H9 (cell line): ENCODE measurements around the gene KCNE2. TPM values are rescaled to one million over a fixed set of nuclear protein-coding genes. Genes with fewer than 3 reads are reported as not detected.

Source experiments
- DNase-seq: peaks from one replicate; pipeline ENCODE4 v3.0.0-alpha.2; 2017
- H2AFZ ChIP-seq: one replicate; pipeline ENCODE4 v1.6.1; 2013; ENCODE audit warnings: mild to moderate bottlenecking, low read length, control low read depth, moderate library complexity
- H2AK5ac ChIP-seq: 2 replicates; pipeline ENCODE4 v1.6.1; 2013; ENCODE audit warnings: low read length, control low read depth, mixed read lengths; ENCODE audit not compliant: insufficient read length
- H2BK120ac ChIP-seq: one replicate; pipeline ENCODE4 v1.6.1; 2013; ENCODE audit warnings: low read depth, mild to moderate bottlenecking, low read length, control low read depth, inconsistent platforms; ENCODE audit not compliant: poor library complexity, severe bottlenecking
- H2BK12ac ChIP-seq: 2 replicates; pipeline ENCODE4 v1.6.1; 2013; ENCODE audit warnings: low read length, control low read depth, mixed read lengths, low read depth; ENCODE audit not compliant: insufficient read length
- H2BK15ac ChIP-seq: 2 replicates; pipeline ENCODE4 v1.6.1; 2013; ENCODE audit warnings: low read depth, low read length, control low read depth
- H2BK20ac ChIP-seq: one replicate; pipeline ENCODE4 v1.6.1; 2013; ENCODE audit warnings: low read depth, mild to moderate bottlenecking, low read length, control low read depth, inconsistent platforms; ENCODE audit not compliant: poor library complexity, severe bottlenecking
- H2BK5ac ChIP-seq: 2 replicates; pipeline ENCODE4 v1.6.1; 2013; ENCODE audit warnings: low read length, control low read depth, mixed read lengths; ENCODE audit not compliant: insufficient read length
- H3K14ac ChIP-seq: 2 replicates; pipeline ENCODE4 v1.6.1; 2013; ENCODE audit warnings: low read length, control low read depth; ENCODE audit not compliant: insufficient read depth
- H3K18ac ChIP-seq: 2 replicates; pipeline ENCODE4 v1.6.1; 2013; ENCODE audit warnings: low read depth, mild to moderate bottlenecking, mixed read lengths, low read length, control low read depth; ENCODE audit not compliant: insufficient read length
- H3K23ac ChIP-seq: 2 replicates; pipeline ENCODE4 v1.6.1; 2013; ENCODE audit warnings: low read length, control low read depth, mixed read lengths, low read depth; ENCODE audit not compliant: insufficient read length
- H3K23me2 ChIP-seq: 2 replicates; pipeline ENCODE4 v1.6.1; 2013; ENCODE audit warnings: low read depth, mild to moderate bottlenecking, mixed read lengths, low read length, control low read depth; ENCODE audit not compliant: insufficient read length, poor library complexity, severe bottlenecking
- H3K27ac ChIP-seq: 2 replicates; pipeline ENCODE4 v1.5.1; 2013; ENCODE audit warnings: low read length, control low read depth, mixed read lengths, low read depth; ENCODE audit not compliant: insufficient read length
- H3K27me3 ChIP-seq: 2 replicates; pipeline ENCODE4 v1.6.1; 2013; ENCODE audit warnings: low read length, control low read depth, inconsistent platforms; ENCODE audit not compliant: insufficient read depth
- H3K4ac ChIP-seq: 2 replicates; pipeline ENCODE4 v1.6.1; 2013; ENCODE audit warnings: low read depth, mild to moderate bottlenecking, control low read depth, inconsistent platforms, low read length, moderate library complexity
- H3K4me1 ChIP-seq: 2 replicates; pipeline ENCODE4 v1.6.1; 2013; ENCODE audit warnings: low read length, control low read depth, inconsistent platforms; ENCODE audit not compliant: insufficient read depth
- H3K4me2 ChIP-seq: 2 replicates; pipeline ENCODE4 v1.6.1; 2013; ENCODE audit warnings: low read length, control low read depth, mixed read lengths; ENCODE audit not compliant: insufficient read length, insufficient read depth
- H3K56ac ChIP-seq: 2 replicates; pipeline ENCODE4 v1.6.1; 2013; ENCODE audit warnings: low read depth, mild to moderate bottlenecking, mixed read lengths, low read length, control low read depth; ENCODE audit not compliant: insufficient read length
- H3K79me1 ChIP-seq: 2 replicates; pipeline ENCODE4 v1.6.1; 2013; ENCODE audit warnings: low read depth, mild to moderate bottlenecking, moderate library complexity, low read length, control low read depth, inconsistent platforms; ENCODE audit not compliant: insufficient read depth, poor library complexity, severe bottlenecking
- H3K79me2 ChIP-seq: 2 replicates; pipeline ENCODE4 v1.6.1; 2013; ENCODE audit warnings: low read length, control low read depth, inconsistent platforms; ENCODE audit not compliant: insufficient read depth
- H3K9ac ChIP-seq: 2 replicates; pipeline ENCODE4 v1.6.1; 2013; ENCODE audit warnings: low read length, control low read depth, mixed read lengths; ENCODE audit not compliant: insufficient read length; ENCODE audit errors: extremely low read depth
- H3K9me3 ChIP-seq: one replicate; pipeline ENCODE4 v1.6.1; 2013; ENCODE audit warnings: low read depth, low read length, inconsistent platforms; ENCODE audit not compliant: control insufficient read depth
- H3T11ph ChIP-seq: one replicate; pipeline ENCODE4 v1.6.1; 2013; ENCODE audit warnings: mild to moderate bottlenecking, low read length, control low read depth, inconsistent platforms
- H4K20me1 ChIP-seq: one replicate; pipeline ENCODE4 v1.6.1; 2013; ENCODE audit not compliant: control insufficient read depth, insufficient read length, insufficient read depth
- H4K5ac ChIP-seq: 2 replicates; pipeline ENCODE4 v1.6.1; 2013; ENCODE audit warnings: low read depth, mild to moderate bottlenecking, mixed read lengths, low read length, control low read depth; ENCODE audit not compliant: insufficient read length
- H4K8ac ChIP-seq: replicated peaks from 2 replicates; pipeline ENCODE4 v1.6.1; 2013; ENCODE audit warnings: low read length, control low read depth, mixed read lengths, low read depth; ENCODE audit not compliant: insufficient read length
- H4K91ac ChIP-seq: 2 replicates; pipeline ENCODE4 v1.6.1; 2013; ENCODE audit warnings: low read depth, mild to moderate bottlenecking, moderate library complexity, mixed read lengths, low read length, control low read depth; ENCODE audit not compliant: insufficient read length
- H3K27ac Mint-ChIP-seq, 3 experiments: 2 replicates in 2 of 3; 3 replicates in 1 of 3; pipeline ENCODE4 v1.8.0; 2020 to 2021; ENCODE audit warnings: mixed read lengths in 3 of 3, mild to moderate bottlenecking in 1 of 3, moderate library complexity in 1 of 3
- H3K27me3 Mint-ChIP-seq: 2 replicates; pipeline ENCODE4 v1.8.0; 2021; ENCODE audit warnings: low read depth, mild to moderate bottlenecking, moderate library complexity, mixed read lengths
- H3K36me3 Mint-ChIP-seq, 3 experiments: 2 replicates in 2 of 3; 3 replicates in 1 of 3; pipeline ENCODE4 v1.8.0; 2020 to 2021; ENCODE audit warnings: low read depth in 3 of 3, mixed read lengths in 3 of 3; ENCODE audit not compliant: insufficient read depth in 1 of 3
- H3K4me1 Mint-ChIP-seq, 2 experiments: 2 replicates each; pipeline ENCODE4 v1.8.0; 2020; ENCODE audit warnings: mixed read lengths in 2 of 2
- H3K4me3 Mint-ChIP-seq, 2 experiments: 2 replicates in 1 of 2; 3 replicates in 1 of 2; pipeline ENCODE4 v1.8.0; 2020 to 2021; ENCODE audit warnings: mild to moderate bottlenecking in 2 of 2, mixed read lengths in 2 of 2, moderate library complexity in 1 of 2
- H3K9me3 Mint-ChIP-seq, 2 experiments: 2 replicates in 1 of 2; 3 replicates in 1 of 2; pipeline ENCODE4 v1.8.0; 2020; ENCODE audit warnings: mild to moderate bottlenecking in 2 of 2, mixed read lengths in 2 of 2, moderate library complexity in 1 of 2
- WGBS: extraction: QIAGEN DNeasy Blood & Tissue Kit; methylation state at CpG from one replicate; pipeline ENCODE4 v1.1.7; 2013; ENCODE audit warnings: missing lambda C conversion rate, low lambda C conversion rate, mixed read lengths; ENCODE audit not compliant: insufficient read length; ENCODE audit errors: extremely low coverage; 5-methylcytosine and 5-hydroxymethylcytosine counted together
- total RNA-seq: library from RNA; stranded (reverse); gene quantifications from 2 replicates; pipeline ENCODE4 v1.2.1, GENCODE V29; 2021
- TF ChIP-seq, protein P1 (sequence below): fragments of 200-600 bp; sonication (generic); conservative IDR thresholded peaks from 3 replicates; pipeline ENCODE4 v1.8.0; 2021; ENCODE audit warnings: antibody characterized with exemption, mild to moderate bottlenecking

The KCNE2 gene
- total RNA-seq, 1 experiment from 2014 or later = not detected

GRCh38 chr21:34331726-34332125 lies 32.1 kb upstream of the KCNE2 start:
- H2BK20ac ChIP-seq = no peak overlapping the region
- DNase-seq = no peak
- no peak overlapping the region for H2BK5ac ChIP-seq
- no CpG with 5 or more reads among the region's 5 CpGs for WGBS
- H4K5ac ChIP-seq = no peak overlapping the region
- no peaks in the 10 kb centered on the region for H3K27me3 ChIP-seq
- H3K23ac ChIP-seq = no peak overlapping the region
- no peak overlapping the region for H2AFZ ChIP-seq
- H3K14ac ChIP-seq = no peak overlapping the region
- H3K27ac ChIP-seq = no peak overlapping the region
- no peaks in the 10 kb centered on the region for H3K79me1 ChIP-seq
- H3K56ac ChIP-seq = no peak overlapping the region
- no peaks in the 10 kb centered on the region for H3K23me2 ChIP-seq
- H2BK120ac ChIP-seq = no peak overlapping the region
- TF ChIP-seq, protein P1, sequence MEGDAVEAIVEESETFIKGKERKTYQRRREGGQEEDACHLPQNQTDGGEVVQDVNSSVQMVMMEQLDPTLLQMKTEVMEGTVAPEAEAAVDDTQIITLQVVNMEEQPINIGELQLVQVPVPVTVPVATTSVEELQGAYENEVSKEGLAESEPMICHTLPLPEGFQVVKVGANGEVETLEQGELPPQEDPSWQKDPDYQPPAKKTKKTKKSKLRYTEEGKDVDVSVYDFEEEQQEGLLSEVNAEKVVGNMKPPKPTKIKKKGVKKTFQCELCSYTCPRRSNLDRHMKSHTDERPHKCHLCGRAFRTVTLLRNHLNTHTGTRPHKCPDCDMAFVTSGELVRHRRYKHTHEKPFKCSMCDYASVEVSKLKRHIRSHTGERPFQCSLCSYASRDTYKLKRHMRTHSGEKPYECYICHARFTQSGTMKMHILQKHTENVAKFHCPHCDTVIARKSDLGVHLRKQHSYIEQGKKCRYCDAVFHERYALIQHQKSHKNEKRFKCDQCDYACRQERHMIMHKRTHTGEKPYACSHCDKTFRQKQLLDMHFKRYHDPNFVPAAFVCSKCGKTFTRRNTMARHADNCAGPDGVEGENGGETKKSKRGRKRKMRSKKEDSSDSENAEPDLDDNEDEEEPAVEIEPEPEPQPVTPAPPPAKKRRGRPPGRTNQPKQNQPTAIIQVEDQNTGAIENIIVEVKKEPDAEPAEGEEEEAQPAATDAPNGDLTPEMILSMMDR = no peak
- H3K18ac ChIP-seq = no peak overlapping the region
- no peaks in the 10 kb centered on the region for H4K20me1 ChIP-seq
- H4K91ac ChIP-seq = no peak overlapping the region
- no peak overlapping the region for H3K9ac ChIP-seq
- Mint-ChIP-seq H3K27me3 (no peaks in the 10 kb centered on the region; the same call in 1 of the 2 replicates), H3K4me1 (peaks cover 8 to 10% of the 10 kb centered on the region in 2 experiments), H3K36me3 (peaks cover 0 to 4% (median 2%) of the 10 kb centered on the region in 3 experiments; a peak in 3 of 7 replicates), H3K27ac (no peak overlapping the region), H3K9me3 (peaks cover 6 to 7% of the 10 kb centered on the region in 2 experiments; a peak in 4 of 5 replicates), H3K4me3 (no peak overlapping the region)
- H3K4me1 ChIP-seq = no peaks in the 10 kb centered on the region
- no peak overlapping the region for H3T11ph ChIP-seq
- no peak overlapping the region for H2BK15ac ChIP-seq
- H3K4me2 ChIP-seq = no peak overlapping the region
- no peak overlapping the region for H2AK5ac ChIP-seq
- H3K79me2 ChIP-seq = no peaks in the 10 kb centered on the region
- no peak overlapping the region for H3K4ac ChIP-seq
- H2BK12ac ChIP-seq = no peak overlapping the region
- H4K8ac ChIP-seq = no peak overlapping the region
- H3K9me3 ChIP-seq = no peaks in the 10 kb centered on the region
